HepG2 (cell line): Measurements from ENCODE around the gene SEMA3F. TPM values are rescaled to one million over a fixed set of nuclear protein-coding genes. Genes with fewer than 3 reads are reported as not detected.
A peak's percentile ranks its signal among the peaks of the same experiment; 100 is the strongest.

Experiments
- HNRNPH1 ChIP-seq: fragments of 200-400 bp; formaldehyde crosslinking; optimal IDR thresholded peaks from 2 replicates; pipeline ENCODE3; 2017; ENCODE audit warnings: mild to moderate bottlenecking, low read depth, low read length
- HNRNPUL1 ChIP-seq: fragments of 200-400 bp; formaldehyde crosslinking; IDR thresholded peaks from 2 replicates; pipeline ENCODE4 v1.6.1; 2017; ENCODE audit warnings: low read depth, mild to moderate bottlenecking, low read length, moderate library complexity
- HOXD1 ChIP-seq: sonication (generic); formaldehyde crosslinking; IDR thresholded peaks from 2 replicates; pipeline ENCODE4 v1.5.0; 2020; ENCODE audit warnings: missing genetic modification reagents
- SUZ12 ChIP-seq: fragments of 150-350 bp; IDR thresholded peaks from 2 replicates; pipeline ENCODE4 v1.6.1; 2014; ENCODE audit warnings: low read depth, low read length
- ZNF44 ChIP-seq: sonication (generic); formaldehyde crosslinking; IDR thresholded peaks from 2 replicates; pipeline ENCODE4 v1.5.1; 2020; ENCODE audit warnings: mild to moderate bottlenecking, missing genetic modification reagents
- ZNF589 ChIP-seq: sonication (generic); formaldehyde crosslinking; conservative IDR thresholded peaks from 2 replicates; pipeline ENCODE4 v1.8.0; 2022; ENCODE audit warnings: mild to moderate bottlenecking, moderate library complexity, missing genetic modification reagents
- polyA plus RNA-seq, 8 experiments: library from polyadenylated mRNA; depleted of rRNA in 3 of 8; stranded (reverse) in 7 of 8; unstranded in 1 of 8; fragments of >200 nt; fragmentation: Illumina TruSeq in 4 of 8; extraction: Trizol in 4 of 8; gene quantifications; 2 replicates each; pipeline versions ENCODE4 v1.2.1 to v1.2.3, GENCODE V29; 2011 to 2016; ENCODE audit warnings: low read depth in 4 of 8, missing spikeins in 1 of 8, mixed read lengths in 1 of 8; ENCODE audit not compliant: insufficient read depth in 1 of 8
- total RNA-seq, 5 experiments: library from RNA; depleted of rRNA; stranded (reverse); fragments of >200 nt; fragmentation: Illumina TruSeq; extraction: Trizol; gene quantifications; 2 replicates each; pipeline ENCODE4 v1.2.3, GENCODE V29; 2016; ENCODE audit warnings: low read depth in 1 of 5
- TF ChIP-seq, protein P1 (sequence below): sonication (generic); formaldehyde crosslinking; IDR thresholded peaks from 2 replicates; pipeline ENCODE4 v1.5.1; 2020; ENCODE audit warnings: missing genetic modification reagents, mild to moderate bottlenecking, borderline replicate concordance
- TF ChIP-seq, protein P2 (sequence below): sonication (generic); formaldehyde crosslinking; IDR thresholded peaks from 2 replicates; pipeline ENCODE4 v1.8.0; 2023; ENCODE audit warnings: mild to moderate bottlenecking, missing genetic modification reagents
- TF ChIP-seq, protein P3 (sequence below): sonication (generic); formaldehyde crosslinking; IDR thresholded peaks from 2 replicates; pipeline ENCODE4 v1.4.0; 2020; ENCODE audit warnings: missing genetic modification reagents, borderline replicate concordance
- TF ChIP-seq, protein P4 (sequence below): sonication (generic); formaldehyde crosslinking; IDR thresholded peaks from 2 replicates; pipeline ENCODE4 v1.4.0; 2020; ENCODE audit warnings: missing genetic modification reagents
- TF ChIP-seq, protein P5 (sequence below): sonication (generic); formaldehyde crosslinking; IDR thresholded peaks from 2 replicates; pipeline ENCODE4 v1.8.0; 2022; ENCODE audit warnings: missing genetic modification reagents, low read depth, mild to moderate bottlenecking, borderline replicate concordance
- TF ChIP-seq, protein P6 (sequence below): IDR thresholded peaks from 2 replicates; pipeline ENCODE4 v1.6.1; 2016; ENCODE audit warnings: missing genetic modification reagents, missing compliant biosample characterization
- TF ChIP-seq, protein P7 (sequence below): sonication (generic); formaldehyde crosslinking; IDR thresholded peaks from 2 replicates; pipeline ENCODE4 v1.9.0; 2021; ENCODE audit warnings: missing genetic modification reagents, borderline replicate concordance

SEMA3F gene
- total and polyA plus RNA-seq, 2 of the 13 experiments (the other 11 are each of a cell fraction or from before 2014, with no cell fraction given): 7.6 to 17.2 TPM

DNA sequence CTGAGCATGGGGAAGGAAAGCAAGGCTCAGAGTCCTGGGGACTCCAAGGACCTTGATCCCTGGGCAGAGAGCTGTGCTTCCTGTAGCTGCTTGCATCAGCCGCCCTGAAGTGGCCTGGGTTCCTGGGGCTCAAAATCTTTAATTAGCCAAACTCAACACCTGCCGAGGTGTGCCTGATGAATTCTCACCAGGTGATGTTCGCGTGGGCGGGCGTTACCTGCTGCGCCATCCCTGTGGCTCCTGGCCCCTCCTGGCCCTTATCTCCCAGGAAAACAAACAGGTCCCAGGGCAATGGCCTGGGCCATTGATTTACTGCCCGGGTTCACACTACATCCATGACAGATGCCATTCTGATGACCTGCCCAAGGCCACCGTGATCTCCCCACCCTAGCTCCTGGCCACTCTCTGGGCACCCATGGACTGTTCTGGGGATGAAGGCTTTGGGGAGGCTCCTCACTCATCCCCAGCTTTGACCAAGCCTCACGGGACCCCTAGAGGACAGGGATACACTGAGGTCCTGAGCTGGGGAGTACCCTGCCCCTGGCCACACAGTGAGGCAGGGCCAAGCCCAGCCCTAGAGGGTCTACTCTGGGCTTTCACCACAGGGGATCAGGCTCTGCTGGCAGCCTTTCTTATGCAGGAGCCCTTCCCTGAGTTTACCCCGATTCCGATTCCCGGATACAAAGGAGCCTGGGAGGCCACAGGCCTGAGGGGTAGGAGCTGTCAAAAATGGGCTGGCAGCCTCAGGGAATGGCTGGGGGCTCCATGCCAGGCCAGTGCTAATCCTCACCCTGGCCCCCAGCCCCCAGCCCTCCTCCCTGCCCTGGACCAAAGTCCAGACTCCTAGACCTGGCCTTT, 55.6 kb downstream of the SEMA3F start (continued):
- TF ChIP-seq, protein P1, sequence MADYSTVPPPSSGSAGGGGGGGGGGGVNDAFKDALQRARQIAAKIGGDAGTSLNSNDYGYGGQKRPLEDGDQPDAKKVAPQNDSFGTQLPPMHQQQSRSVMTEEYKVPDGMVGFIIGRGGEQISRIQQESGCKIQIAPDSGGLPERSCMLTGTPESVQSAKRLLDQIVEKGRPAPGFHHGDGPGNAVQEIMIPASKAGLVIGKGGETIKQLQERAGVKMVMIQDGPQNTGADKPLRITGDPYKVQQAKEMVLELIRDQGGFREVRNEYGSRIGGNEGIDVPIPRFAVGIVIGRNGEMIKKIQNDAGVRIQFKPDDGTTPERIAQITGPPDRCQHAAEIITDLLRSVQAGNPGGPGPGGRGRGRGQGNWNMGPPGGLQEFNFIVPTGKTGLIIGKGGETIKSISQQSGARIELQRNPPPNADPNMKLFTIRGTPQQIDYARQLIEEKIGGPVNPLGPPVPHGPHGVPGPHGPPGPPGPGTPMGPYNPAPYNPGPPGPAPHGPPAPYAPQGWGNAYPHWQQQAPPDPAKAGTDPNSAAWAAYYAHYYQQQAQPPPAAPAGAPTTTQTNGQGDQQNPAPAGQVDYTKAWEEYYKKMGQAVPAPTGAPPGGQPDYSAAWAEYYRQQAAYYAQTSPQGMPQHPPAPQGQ (CRISPR knock-in tag): no peak
- TF ChIP-seq HOXD1 (CRISPR knock-in tag) (peak; percentile 99), ZNF589 (CRISPR knock-in tag) (0 out of 2 replicates have a peak, but pooled peaks have one; percentile 56), ZNF44 (CRISPR knock-in tag) (peak; percentile 73; the same call in 1 of the 2 replicates), HNRNPH1 (no peak), SUZ12 (no peak), HNRNPUL1 (no peak)
- TF ChIP-seq, protein P2, sequence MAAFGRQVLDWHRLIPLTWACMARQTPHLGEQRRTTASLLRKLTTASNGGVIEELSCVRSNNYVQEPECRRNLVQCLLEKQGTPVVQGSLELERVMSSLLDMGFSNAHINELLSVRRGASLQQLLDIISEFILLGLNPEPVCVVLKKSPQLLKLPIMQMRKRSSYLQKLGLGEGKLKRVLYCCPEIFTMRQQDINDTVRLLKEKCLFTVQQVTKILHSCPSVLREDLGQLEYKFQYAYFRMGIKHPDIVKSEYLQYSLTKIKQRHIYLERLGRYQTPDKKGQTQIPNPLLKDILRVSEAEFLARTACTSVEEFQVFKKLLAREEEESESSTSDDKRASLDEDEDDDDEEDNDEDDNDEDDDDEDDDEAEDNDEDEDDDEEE (CRISPR knock-in tag): no peak
- TF ChIP-seq, protein P3, sequence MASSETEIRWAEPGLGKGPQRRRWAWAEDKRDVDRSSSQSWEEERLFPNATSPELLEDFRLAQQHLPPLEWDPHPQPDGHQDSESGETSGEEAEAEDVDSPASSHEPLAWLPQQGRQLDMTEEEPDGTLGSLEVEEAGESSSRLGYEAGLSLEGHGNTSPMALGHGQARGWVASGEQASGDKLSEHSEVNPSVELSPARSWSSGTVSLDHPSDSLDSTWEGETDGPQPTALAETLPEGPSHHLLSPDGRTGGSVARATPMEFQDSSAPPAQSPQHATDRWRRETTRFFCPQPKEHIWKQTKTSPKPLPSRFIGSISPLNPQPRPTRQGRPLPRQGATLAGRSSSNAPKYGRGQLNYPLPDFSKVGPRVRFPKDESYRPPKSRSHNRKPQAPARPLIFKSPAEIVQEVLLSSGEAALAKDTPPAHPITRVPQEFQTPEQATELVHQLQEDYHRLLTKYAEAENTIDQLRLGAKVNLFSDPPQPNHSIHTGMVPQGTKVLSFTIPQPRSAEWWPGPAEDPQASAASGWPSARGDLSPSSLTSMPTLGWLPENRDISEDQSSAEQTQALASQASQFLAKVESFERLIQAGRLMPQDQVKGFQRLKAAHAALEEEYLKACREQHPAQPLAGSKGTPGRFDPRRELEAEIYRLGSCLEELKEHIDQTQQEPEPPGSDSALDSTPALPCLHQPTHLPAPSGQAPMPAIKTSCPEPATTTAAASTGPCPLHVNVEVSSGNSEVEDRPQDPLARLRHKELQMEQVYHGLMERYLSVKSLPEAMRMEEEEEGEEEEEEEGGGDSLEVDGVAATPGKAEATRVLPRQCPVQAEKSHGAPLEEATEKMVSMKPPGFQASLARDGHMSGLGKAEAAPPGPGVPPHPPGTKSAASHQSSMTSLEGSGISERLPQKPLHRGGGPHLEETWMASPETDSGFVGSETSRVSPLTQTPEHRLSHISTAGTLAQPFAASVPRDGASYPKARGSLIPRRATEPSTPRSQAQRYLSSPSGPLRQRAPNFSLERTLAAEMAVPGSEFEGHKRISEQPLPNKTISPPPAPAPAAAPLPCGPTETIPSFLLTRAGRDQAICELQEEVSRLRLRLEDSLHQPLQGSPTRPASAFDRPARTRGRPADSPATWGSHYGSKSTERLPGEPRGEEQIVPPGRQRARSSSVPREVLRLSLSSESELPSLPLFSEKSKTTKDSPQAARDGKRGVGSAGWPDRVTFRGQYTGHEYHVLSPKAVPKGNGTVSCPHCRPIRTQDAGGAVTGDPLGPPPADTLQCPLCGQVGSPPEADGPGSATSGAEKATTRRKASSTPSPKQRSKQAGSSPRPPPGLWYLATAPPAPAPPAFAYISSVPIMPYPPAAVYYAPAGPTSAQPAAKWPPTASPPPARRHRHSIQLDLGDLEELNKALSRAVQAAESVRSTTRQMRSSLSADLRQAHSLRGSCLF (CRISPR knock-in tag): no peak
- TF ChIP-seq, protein P4, sequence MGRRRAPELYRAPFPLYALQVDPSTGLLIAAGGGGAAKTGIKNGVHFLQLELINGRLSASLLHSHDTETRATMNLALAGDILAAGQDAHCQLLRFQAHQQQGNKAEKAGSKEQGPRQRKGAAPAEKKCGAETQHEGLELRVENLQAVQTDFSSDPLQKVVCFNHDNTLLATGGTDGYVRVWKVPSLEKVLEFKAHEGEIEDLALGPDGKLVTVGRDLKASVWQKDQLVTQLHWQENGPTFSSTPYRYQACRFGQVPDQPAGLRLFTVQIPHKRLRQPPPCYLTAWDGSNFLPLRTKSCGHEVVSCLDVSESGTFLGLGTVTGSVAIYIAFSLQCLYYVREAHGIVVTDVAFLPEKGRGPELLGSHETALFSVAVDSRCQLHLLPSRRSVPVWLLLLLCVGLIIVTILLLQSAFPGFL (CRISPR knock-in tag): no peak
- TF ChIP-seq, protein P5, sequence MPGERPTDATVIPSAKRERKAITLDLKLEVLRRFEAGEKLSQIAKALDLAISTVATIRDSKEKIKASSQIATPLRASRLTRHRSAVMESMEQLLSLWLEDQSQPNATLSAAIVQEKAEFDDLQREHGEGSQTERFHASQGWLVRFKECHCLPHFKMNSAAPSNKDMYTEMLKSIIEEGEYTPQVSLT (CRISPR knock-in tag): no peak
- TF ChIP-seq, protein P6, sequence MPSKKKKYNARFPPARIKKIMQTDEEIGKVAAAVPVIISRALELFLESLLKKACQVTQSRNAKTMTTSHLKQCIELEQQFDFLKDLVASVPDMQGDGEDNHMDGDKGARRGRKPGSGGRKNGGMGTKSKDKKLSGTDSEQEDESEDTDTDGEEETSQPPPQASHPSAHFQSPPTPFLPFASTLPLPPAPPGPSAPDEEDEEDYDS (CRISPR knock-in tag): no peak; the same call in none of the 2 replicates
- TF ChIP-seq, protein P7, sequence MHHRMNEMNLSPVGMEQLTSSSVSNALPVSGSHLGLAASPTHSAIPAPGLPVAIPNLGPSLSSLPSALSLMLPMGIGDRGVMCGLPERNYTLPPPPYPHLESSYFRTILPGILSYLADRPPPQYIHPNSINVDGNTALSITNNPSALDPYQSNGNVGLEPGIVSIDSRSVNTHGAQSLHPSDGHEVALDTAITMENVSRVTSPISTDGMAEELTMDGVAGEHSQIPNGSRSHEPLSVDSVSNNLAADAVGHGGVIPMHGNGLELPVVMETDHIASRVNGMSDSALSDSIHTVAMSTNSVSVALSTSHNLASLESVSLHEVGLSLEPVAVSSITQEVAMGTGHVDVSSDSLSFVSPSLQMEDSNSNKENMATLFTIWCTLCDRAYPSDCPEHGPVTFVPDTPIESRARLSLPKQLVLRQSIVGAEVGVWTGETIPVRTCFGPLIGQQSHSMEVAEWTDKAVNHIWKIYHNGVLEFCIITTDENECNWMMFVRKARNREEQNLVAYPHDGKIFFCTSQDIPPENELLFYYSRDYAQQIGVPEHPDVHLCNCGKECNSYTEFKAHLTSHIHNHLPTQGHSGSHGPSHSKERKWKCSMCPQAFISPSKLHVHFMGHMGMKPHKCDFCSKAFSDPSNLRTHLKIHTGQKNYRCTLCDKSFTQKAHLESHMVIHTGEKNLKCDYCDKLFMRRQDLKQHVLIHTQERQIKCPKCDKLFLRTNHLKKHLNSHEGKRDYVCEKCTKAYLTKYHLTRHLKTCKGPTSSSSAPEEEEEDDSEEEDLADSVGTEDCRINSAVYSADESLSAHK (CRISPR knock-in tag): no peak
